Sciatic nerve (tissue), 2 donors: ENCODE results near the gene TXNRD2. TPM values are rescaled to one million over a fixed set of nuclear protein-coding genes. Genes with fewer than 3 reads are reported as not detected.
A peak's percentile ranks its signal among the peaks of the same experiment; 100 is the strongest.
"Not testable (repeated sequence)": the region's sequence is repeated elsewhere in the genome, so short reads cannot be mapped to it uniquely, and the experiment has no call there.

Experiments used
- ATAC-seq: fragments of 200-7000 bp; cut with Tn5 transposase; one replicate; pipeline ENCODE4 v1.9.1; 2020; ENCODE audit warnings: mild to moderate bottlenecking, moderate library complexity
- DNase-seq: peaks from one replicate; pipeline ENCODE4 v3.0.0-alpha.2; 2020; ENCODE audit warnings: low spot score
- intact Hi-C: fragments of 100-400 bp; cut with DNase I; formaldehyde crosslinking; loops from one replicate; pipeline ENCODE4 v1.14.2; 2022
- total RNA-seq: library from RNA; stranded (reverse); fragmentation: NEBNext Ultra II Directional; extraction: Animal tissue kit (Norgen Biotek cat#: 25700); gene quantifications from one replicate; pipeline ENCODE4 v1.2.1, GENCODE V29; 2021
- donor health status: DM: no; HTN: no; CAD: no.
- donor health status: DM: no; HTN: no; CAD: no.

The TXNRD2 gene
- total RNA-seq, 1 donor from 2014 or later: 33.9 TPM

DNA sequence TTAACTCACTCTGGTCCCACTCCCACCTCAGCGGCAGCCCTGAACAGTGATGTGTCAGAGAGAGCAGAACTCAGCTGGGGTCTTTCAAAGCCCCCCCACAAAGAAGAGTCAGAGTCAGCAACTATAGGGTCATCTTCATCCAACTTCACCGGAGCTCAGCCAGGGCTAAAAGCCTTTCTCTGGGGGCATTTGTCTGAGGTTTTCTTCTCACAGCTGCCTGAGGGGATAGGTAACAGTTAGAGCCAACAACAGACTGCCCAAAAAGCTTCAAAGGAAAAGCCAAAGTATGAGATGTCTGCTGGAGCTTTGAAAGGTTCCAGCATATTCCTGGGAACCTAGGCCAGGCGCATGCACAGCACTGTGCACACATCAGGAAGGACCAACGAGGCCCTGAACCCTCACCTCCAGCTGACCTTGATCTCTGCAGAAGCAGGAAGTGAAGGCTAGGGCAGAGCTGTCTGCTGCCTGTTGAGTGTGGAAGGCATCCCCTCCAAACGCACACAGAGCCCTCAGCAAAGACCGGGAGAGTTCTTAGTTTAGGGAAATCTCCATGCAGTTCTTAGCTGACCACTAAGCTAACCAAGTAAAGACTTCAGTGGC lies 28.2 kb downstream of the TXNRD2 start:
- intact Hi-C loops: no loop called here
- DNase-seq (no peak), ATAC-seq (no peak)

DNA sequence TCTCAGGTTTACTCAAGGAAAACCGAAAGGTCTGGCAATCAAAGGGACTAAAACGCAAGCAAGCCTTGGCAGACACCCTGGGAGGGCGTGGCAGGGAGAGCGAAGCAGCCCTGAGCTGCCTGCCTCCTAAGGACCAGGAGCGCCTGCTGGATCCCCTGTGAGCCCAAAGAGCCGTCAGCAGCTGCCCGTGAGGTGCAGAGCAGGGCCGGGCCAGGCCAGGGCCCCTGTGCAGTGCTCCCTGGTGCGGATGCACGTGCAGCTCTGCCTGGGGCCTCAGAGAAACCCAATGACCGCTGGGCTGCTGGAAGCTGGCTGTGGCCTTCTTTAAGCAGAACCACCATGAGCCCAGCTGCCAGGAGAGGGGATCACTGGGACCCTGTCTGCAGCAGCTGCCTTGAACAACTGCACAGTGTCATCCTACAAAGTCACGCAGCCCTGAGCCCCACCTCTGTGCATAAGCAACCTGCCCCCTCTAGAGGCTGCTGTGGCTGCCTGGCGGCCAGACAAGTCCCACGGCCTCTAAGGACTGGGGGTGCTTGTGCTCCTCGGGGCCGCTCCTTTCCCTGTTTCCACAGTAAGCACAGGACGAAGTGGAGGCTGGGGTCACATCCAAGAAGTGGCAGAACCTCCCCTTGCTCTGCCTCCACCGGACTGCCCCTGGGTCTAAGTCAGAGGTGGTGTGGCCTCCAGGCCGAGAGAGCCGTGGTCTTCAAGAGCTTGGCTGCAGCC lies 29.2 kb downstream of the TXNRD2 start:
- intact Hi-C loops: no loop called here
- ATAC-seq: peak; percentile 46
- DNase-seq: no peak

DNA sequence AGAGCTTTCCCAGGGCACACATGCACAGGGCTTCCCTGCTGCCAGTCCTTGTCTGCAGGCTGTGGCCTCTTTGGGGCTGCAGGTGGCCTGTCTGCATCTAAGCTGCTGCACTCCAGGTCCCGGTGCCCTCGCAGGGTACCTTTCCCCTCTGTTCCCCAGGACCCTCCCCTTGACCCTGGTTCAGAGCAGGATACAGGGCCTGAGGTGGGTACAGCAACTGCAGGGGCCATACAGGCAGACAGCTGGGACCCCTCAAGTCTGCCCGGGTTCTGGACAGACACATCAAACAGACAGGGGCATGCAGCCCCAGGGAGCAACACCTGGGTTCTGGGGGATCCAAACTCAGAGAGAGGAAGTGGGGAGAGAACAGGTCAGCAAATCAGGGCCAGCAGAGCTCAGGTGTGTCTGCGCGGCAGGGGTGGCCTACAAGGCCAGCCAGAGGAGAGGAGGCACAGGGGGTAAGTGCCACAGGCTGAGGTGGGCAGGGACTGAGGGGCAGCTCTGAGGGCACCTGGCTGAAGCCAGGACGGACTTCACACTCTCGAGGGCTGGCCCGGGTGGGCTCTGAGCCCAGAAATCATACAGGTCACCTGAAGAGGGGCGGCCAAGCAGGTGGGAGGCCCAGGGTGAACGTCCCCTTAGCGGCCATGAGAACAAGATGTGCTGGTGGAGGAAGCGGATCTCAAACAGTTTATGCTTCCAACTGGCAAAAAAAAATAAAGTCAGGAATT lies 29.9 kb downstream of the TXNRD2 start:
- DNase-seq: no peak
- intact Hi-C loops: loop anchor here (2.0 kb wide), 1 partner anchor 181 kb away; no protein-coding TSS in a partner anchor

DNA sequence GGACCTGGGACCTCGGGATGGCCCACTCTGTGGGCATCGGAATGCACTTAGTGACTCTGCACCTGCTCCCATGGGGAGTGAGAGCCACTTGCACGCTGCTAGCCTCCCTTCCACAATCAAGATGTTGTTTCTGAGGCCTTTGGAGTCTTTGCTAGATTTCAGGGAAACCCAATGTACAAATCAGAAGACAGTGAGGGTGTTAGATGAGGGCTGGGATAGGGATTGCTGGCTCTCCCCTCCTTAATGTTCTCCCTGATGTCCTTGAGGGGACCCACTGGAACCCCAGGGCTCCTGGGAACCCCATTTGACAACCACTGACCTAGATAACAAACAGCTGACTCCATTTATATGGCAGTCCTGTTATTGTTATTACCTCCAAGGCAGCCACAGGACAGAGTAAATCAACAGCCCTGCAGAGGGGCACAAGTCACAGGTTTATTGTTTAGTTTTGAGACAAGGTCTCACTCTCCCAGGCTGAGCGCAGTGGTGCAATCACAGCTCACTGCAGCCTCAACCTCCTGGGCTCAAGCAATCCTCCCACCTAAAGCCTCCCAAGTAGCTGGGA lies 31.4 kb downstream of the TXNRD2 start:
- ATAC-seq (no peak), DNase-seq (no peak)
- intact Hi-C loops: loop anchor here (2.0 kb wide), 1 partner anchor 179 kb away; no protein-coding TSS in a partner anchor

More for the DNA sequence above, 29.9 kb downstream of the TXNRD2 start:
- ATAC-seq: peak; percentile 8

DNA sequence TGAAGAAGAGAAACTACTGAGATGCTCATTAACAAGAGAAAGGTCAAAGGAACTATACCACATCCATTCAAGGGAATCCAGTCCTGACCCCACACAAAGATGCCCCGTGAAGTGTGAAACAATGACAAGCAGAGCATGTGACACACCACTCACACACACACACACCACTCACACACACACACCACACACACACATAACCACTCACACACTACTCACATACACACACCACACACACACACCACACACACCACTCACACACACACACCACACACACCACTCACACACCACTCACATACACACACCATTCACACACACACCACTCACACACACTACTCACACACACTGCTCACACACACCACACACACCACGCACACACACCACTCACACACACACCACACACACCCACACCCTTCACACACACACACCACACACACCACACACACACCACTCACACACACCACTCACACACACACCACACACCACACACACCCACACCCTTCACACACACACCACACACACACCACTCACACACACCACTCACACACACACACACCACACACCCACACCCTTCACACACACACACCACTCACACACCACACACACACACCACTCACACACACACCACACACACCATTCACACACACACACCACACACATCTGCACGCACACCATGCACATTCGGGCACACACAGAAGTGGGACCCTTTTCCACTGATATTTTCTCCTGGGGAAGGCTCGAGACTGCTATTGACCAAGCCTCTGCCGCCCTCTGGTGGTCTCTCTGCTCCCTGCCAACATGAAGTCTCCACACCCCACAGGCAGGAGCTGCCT lies 32.1 kb downstream of the TXNRD2 start:
- peak; percentile 93 for ATAC-seq
- peak; percentile 93 for DNase-seq
- intact Hi-C loops: loop anchor here (2.0 kb wide), 1 partner anchor 179 kb away; no protein-coding TSS in a partner anchor

DNA sequence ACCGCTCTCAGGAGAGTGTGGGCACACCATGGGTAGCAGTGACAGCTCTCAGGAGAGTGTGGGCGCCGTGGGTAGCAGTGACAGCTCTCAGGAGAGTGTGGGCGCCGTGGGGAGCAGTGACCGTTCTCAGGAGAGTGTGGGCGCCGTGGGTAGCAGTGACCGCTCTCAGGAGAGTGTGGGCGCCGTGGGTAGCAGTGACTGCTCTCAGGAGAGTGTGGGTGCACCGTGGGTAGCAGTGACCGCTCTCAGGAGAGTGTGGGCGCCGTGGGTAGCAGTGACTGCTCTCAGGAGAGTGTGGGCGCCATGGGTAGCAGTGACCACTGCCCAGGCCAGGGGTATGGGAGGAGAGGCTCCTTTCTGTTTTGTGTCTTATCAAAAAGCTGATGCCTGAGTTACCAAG lies 33.7 kb downstream of the TXNRD2 start:
- DNase-seq, ATAC-seq, intact Hi-C loops: not testable (repeated sequence)

DNA sequence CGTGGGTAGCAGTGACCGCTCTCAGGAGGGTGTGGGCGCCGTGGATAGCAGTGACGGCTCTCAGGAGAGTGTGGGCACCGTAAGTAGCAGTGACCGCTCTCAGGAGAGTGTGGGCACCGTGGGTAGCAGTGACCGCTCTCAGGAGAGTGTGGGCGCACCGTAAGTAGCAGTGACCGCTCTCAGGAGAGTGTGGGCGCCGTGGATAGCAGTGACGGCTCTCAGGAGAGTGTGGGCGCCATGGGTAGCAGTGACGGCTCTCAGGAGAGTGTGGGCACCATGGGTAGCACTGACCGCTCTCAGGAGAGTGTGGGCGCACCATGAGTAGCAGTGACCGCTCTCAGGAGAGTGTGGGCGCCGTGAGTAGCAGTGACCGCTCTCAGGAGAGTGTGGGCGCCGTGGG lies 34.8 kb downstream of the TXNRD2 start:
- DNase-seq, ATAC-seq, intact Hi-C loops: not testable (repeated sequence)

DNA sequence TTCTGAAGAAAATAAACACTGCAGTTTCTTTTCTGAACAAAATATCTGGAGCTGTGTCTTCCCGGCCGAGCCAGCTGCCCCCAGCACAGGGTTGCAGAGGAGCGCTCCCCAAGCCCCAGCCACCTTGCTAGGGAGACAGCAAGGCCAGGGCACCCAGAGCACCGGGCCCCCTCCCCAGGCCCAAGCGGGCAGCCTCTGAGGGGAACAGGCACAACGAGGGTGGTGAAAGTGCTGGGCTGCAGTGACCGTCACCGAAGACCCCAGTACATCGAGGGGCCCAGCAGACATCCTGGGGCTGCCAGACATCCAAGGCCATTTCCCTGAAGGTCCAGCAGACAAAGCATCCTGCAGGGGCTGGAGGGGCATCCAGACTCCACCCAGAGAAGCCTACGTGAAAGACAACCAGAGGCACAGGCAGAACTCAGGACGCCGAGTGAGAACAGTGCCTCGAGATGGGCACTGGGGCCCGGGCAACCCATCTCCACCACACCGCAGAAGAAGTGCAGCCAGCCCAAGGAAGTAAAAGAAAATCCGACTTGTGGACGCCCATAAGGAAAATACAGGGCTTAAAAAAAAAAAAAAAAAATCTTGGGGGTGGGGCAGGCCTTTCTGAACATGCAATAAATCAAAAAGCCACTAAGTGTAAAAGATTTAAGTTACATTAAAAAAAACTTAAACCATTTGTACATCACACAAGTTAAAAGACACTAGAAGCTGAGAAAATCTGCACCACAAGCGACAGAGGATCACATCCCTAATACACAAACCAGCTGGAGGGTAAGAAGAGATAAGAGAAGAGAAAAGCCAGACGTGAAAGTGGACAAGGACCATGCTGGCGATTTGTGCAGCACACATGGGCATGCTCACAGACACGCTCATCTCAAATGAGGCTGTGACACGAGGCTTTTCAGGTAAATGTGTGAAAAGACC lies 36.0 kb downstream of the TXNRD2 start:
- intact Hi-C loops: no loop called here
- ATAC-seq: no peak
- no peak for DNase-seq

DNA sequence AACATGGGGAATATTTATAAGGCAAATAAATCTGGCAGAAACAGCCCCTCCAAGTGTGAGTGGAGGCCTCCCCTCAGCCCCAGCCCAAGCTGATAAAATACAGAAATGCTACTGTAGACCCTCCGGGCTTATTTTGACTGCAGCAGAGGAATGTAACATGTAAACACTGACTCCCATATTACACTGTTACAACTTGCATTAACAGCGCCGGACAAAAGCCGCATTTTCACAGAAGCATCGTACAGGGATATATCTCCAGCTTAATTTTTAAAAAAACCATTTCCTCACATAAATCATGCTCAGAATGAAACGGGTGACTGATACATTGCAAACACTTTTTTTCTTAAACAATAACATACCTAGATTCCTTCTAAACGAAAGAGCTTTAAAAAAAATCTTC lies 36.7 kb downstream of the TXNRD2 start:
- no peak for DNase-seq
- no peak for ATAC-seq
- intact Hi-C loops: no loop called here

DNA sequence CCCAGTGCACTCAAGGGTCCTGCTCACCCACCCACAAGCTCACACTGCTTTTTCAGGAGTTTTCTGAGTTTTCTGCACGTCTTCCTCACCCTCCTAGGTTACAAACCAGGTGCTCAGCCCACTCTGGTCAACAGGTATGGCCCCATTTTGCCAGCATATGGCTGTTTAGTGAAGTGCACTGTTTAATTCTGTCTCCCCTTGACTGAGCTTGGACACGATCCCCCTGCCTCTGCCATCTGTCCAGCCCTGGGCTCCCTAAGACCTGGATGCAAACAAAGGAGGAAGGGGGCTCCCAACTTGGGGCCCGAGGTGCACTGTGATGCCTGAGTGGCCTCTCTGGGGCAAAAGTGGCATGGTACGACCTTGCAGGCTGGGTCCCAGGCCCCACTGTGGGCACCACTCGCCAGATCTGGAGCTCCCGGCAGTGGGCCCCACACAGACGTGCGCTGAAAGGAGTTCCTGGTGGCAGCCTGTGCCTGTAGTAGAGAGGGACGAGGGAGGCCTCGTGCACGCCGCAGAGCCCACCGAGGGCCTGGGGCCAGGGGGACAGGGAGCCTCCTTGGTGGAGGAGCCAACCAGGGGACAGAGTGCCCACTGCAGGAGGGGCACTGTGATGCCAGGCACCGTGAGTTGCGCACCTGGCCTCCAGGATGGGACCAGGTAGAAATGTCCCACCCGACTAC lies 37.3 kb downstream of the TXNRD2 start:
- intact Hi-C loops: no loop called here
- ATAC-seq (no peak), DNase-seq (no peak)

DNA sequence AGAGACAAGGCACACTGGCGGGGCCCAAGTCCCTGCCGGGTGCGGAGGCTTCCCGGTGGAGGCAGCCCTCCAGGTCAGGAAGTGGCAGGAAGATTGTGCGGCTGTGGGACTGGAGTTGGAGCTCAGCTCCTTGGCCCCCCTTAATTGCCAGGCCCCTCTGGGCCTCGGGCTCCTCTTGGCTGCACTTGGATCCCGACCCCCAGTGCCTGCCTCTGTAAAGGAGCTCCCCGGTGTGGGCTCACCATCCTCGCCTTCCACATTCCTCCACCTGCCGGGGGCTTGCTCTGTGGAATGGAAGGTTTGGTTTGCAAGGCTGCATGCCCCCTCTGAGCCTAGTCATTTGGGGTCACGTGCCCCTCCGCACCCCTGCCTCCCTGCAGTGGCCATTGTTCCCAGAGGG lies 38.1 kb downstream of the TXNRD2 start:
- ATAC-seq: no peak
- intact Hi-C loops: no loop called here
- DNase-seq: no peak

DNA sequence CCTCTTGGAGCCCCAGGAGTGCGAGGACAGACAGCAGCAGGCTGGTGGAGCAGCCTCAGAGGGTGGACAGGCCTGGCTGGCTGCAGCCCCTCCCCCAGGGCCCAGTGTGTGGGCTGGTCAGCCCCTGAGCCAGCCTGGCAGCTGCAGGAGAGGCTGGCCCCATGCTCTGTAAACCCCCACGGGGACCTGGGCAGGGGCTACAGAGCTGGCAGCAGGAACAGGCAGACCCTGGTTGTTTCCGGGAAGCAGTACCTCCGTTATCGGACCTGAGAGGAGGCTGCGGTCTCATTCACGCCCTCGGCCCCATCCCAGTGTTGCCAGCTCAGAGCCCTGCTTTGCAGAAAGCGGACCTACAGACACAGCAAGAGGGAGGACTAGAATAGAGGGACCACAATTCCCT lies 38.6 kb downstream of the TXNRD2 start:
- no peak for ATAC-seq
- intact Hi-C loops: no loop called here
- no peak for DNase-seq

DNA sequence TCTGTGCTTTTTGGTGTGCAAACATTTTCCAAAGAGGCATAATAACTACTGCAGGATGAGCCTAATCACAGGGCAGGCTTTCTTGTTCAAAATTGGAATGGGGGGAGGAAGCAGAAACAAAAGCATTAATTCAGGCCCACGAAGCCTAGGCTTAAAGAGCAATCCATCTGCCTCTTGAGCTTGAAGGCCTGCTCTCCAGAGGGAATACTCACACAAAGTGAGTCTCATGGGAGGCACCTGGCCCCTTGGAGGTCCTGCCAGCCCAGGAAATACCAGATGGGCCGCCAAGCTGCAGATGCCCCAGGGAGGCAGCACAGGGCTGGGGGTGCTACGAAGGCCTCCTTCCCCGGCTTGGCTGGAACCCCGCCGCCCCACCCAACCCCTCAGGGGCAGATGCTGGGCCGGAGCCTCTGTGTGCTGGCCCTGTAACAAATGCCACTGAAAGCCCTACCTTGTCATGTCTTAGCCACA lies 39.3 kb downstream of the TXNRD2 start:
- intact Hi-C loops: no loop called here

DNA sequence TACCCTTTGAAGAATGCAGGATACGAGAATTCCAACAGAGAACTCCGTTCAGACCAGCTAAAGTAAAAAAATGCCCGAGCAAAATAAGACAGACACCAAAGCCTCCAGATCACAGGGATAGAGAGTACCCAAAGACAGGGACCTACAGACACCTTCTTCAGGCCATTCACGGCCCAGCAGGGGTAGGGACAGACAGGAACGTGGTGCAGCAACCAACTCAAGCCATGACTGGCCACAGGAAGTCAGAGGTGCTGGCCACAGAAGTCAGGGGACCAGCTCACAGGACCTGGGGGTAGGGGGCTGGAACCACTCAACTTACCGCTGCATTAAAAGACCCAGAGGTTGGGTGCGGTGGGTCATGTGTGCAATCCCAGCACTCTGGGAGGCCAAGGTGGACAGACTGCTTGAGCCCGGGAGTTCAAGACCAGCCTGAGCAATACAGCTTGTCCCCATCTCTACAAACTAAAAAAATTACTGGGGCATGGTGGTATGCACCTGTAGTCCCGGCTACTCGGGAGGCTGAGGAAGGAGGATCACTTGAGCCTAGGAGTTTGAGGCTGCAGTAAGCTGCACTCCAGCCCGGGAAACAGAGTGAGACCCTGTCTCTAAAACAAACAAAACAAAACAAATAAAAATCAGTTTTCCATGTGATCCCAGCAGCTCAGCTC lies 39.9 kb downstream of the TXNRD2 start:
- DNase-seq: no peak
- intact Hi-C loops: no loop called here
- no peak for ATAC-seq

More for the DNA sequence above, 39.3 kb downstream of the TXNRD2 start:
- DNase-seq: no peak
- no peak for ATAC-seq

DNA sequence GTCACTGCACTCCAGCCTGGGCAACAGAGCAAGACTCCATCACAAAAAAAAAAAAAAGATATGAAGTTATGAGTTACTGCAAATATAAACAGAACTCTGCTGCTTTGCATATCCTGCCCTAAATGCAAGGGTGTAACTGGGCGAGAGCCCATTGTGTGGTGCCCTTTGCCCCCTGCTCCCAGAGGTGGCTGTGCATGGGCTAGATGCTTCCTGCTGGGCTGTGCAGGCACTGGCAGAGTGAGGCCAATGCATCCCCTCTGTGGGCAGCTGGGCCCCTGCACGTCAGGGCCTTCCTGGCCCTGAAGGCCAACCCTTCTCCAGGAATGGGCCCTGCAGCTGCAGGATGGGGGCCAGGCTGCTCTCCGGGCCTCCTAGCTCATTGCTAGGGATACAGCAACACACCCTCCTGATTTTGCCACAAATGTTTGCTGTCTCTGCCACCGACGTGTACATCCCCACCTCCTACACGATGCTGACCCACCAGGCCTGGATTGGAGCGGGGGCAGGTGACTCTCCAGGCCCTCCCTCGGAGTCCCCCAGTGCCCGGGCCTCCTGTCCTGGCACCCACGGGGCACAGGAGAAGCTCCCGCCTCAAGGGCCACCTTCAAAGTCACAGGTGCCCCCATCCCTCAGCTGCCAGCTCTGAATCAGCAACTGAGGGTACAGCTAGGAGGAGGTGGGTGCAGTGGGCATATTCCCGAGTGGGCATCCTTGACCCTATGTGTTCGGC lies 40.7 kb downstream of the TXNRD2 start:
- DNase-seq (no peak), ATAC-seq (no peak)
- intact Hi-C loops: no loop called here
